ENCODE measurements around the gene AOPEP. TPM values are rescaled to one million over a fixed set of nuclear protein-coding genes. Genes with fewer than 3 reads are reported as not detected.

Gene AOPEP
- total and polyA plus RNA-seq, 2 donors (not counting 1 experiment from before 2014, with no cell fraction given) = 66.1 to 94.1 TPM

DNA sequence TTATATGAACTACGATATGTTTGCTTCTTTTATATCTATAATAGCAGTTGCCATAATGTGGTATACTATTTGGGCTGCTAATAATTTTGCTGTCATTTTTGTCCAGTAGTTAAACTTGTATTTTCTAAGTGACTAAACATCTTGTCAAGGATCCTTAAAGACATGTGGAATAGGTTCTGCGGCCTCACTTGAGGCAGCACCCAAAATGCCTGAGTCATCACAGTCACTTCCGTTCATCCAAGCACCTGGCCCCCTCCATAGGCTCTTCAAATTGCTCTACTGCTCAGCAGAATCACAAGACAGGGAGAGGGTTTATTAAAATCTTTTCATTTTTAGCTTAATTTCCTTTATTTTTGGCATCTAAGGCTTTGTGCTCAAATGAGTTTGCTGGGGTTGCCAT lies 259.1 kb downstream of the AOPEP start:
- Histone ChIP-seq H3K4me1 (ENCODE audit: control insufficient read depth, extremely low read depth, insufficient read depth, low read length) (no peaks in the 10 kb centered on the region), H2AFZ (ENCODE audit: low read length) (no peak overlapping the region), H3K4me3 (replicated peaks in 1 of 4; ENCODE audit: control extremely low read depth in 1 of 4, insufficient read depth in 1 of 4, low read depth in 3 of 4, low read length in 4 of 4) (no peak overlapping the region), H3K27ac (ENCODE audit: insufficient read depth, low read length) (no peak overlapping the region), H3K79me2 (ENCODE audit: control insufficient read depth, insufficient read depth, low read length) (no peaks in the 10 kb centered on the region), H4K20me1 (ENCODE audit: control insufficient read depth, extremely low read depth, insufficient read depth, low read length) (no peaks in the 10 kb centered on the region), H3K9me3 (ENCODE audit: control insufficient read depth, insufficient read depth, low read depth, low read length) (no peaks in the 10 kb centered on the region), H3K9ac (ENCODE audit: insufficient read depth, low read length) (no peak overlapping the region), H3K27me3 (ENCODE audit: control insufficient read depth, insufficient read depth, low read length) (no peaks in the 10 kb centered on the region), H3K36me3 (ENCODE audit: control insufficient read depth, insufficient read depth, low read length) (no peaks in the 10 kb centered on the region), H3K4me2 (ENCODE audit: extremely low read depth, insufficient read depth, low read length) (no peak overlapping the region)
- TF ChIP-seq EZH2 (IDR thresholded peaks at IDR 0.05; ENCODE audit: low read length, missing control alignments) = no peak
- TF ChIP-seq, protein P1, sequence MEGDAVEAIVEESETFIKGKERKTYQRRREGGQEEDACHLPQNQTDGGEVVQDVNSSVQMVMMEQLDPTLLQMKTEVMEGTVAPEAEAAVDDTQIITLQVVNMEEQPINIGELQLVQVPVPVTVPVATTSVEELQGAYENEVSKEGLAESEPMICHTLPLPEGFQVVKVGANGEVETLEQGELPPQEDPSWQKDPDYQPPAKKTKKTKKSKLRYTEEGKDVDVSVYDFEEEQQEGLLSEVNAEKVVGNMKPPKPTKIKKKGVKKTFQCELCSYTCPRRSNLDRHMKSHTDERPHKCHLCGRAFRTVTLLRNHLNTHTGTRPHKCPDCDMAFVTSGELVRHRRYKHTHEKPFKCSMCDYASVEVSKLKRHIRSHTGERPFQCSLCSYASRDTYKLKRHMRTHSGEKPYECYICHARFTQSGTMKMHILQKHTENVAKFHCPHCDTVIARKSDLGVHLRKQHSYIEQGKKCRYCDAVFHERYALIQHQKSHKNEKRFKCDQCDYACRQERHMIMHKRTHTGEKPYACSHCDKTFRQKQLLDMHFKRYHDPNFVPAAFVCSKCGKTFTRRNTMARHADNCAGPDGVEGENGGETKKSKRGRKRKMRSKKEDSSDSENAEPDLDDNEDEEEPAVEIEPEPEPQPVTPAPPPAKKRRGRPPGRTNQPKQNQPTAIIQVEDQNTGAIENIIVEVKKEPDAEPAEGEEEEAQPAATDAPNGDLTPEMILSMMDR (conservative IDR thresholded peaks at IDR 0.05 in 1 of 2, IDR thresholded peaks at IDR 0.05 in 1 of 2; ENCODE audit: low read depth in 1 of 2, low read length in 2 of 2) = no peak
- DNase-seq (ENCODE audit: low read depth in 2 of 2) = peak in 1 of 2 donors; percentile 44

DNA sequence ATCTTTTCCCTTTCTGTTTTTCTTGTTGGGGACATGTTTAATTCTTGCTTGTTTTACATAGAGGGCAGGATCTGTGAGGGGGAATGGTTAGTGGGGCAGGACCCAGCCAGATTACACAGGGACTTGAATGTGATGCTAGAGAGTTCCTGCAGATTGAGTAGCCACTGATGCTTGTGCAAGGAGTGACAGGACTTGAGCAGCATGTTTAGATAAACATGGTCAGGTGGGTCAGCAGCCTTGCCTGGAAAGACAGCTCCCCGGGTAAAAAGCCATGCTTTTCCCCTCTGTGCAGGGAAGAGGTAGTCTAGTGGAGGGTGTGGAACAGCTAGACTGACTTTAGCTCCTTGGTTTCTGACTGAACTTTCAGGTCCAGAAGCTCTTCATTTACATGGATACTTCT lies 261.2 kb downstream of the AOPEP start:
- Histone ChIP-seq H3K4me2 (ENCODE audit: extremely low read depth, insufficient read depth, low read length) (no peak overlapping the region), H3K9me3 (ENCODE audit: control insufficient read depth, insufficient read depth, low read depth, low read length) (no peaks in the 10 kb centered on the region), H3K36me3 (ENCODE audit: control insufficient read depth, insufficient read depth, low read length) (no peaks in the 10 kb centered on the region), H3K9ac (ENCODE audit: insufficient read depth, low read length) (no peak overlapping the region), H3K4me1 (ENCODE audit: control insufficient read depth, extremely low read depth, insufficient read depth, low read length) (no peaks in the 10 kb centered on the region), H3K79me2 (ENCODE audit: control insufficient read depth, insufficient read depth, low read length) (no peaks in the 10 kb centered on the region), H2AFZ (ENCODE audit: low read length) (no peak overlapping the region), H3K27me3 (ENCODE audit: control insufficient read depth, insufficient read depth, low read length) (no peaks in the 10 kb centered on the region), H4K20me1 (ENCODE audit: control insufficient read depth, extremely low read depth, insufficient read depth, low read length) (no peaks in the 10 kb centered on the region), H3K4me3 (replicated peaks in 1 of 4; ENCODE audit: control extremely low read depth in 1 of 4, insufficient read depth in 1 of 4, low read depth in 3 of 4, low read length in 4 of 4) (no peak overlapping the region), H3K27ac (ENCODE audit: insufficient read depth, low read length) (no peak overlapping the region)
- DNase-seq (ENCODE audit: low read depth in 2 of 2) = no peak
- TF ChIP-seq, protein P1 (conservative IDR thresholded peaks at IDR 0.05 in 1 of 2, IDR thresholded peaks at IDR 0.05 in 1 of 2; ENCODE audit: low read depth in 1 of 2, low read length in 2 of 2) = no peak
- no peak for TF ChIP-seq EZH2 (IDR thresholded peaks at IDR 0.05; ENCODE audit: low read length, missing control alignments)

DNA sequence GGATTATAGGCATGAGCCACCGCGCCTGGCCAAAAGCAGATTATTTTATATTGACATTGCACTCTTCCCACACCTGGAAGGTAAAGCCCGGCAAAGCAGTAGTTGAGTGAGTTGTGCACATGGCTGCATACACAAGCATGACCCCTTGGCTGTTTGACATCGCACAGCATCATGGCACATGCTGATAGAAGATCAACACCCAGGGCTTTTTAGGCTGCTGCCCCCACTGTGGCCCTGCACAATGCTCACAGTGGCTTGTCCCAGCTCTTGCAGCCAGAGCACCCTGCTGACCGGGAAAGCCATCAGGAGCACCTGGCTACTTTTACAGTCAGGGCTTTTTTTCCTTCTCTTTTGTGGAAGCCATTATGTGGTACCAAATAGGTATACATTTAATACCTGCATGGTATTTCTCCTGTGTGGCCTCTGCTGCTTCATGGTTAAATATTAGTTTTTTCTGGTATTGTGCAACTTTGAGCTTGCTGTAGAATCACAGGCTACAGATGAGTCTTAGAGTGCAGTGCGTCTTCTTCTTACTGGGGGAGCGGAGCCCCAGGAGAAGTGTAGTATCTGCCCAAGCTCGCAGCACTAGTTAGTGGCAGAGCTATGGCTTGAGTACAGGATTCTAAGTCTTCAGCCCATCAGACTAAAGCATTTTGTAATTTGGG lies 264.5 kb downstream of the AOPEP start:
- no peak overlapping the region for H2AFZ ChIP-seq (ENCODE audit: low read length)
- H3K27ac ChIP-seq (ENCODE audit: insufficient read depth, low read length) = no peak overlapping the region
- TF ChIP-seq, protein P1 (conservative IDR thresholded peaks at IDR 0.05 in 1 of 2, IDR thresholded peaks at IDR 0.05 in 1 of 2; ENCODE audit: low read depth in 1 of 2, low read length in 2 of 2) = no peak
- no peak for TF ChIP-seq EZH2 (IDR thresholded peaks at IDR 0.05; ENCODE audit: low read length, missing control alignments)
- no peaks in the 10 kb centered on the region for H3K36me3 ChIP-seq (ENCODE audit: control insufficient read depth, insufficient read depth, low read length)
- no peak overlapping the region for H3K9ac ChIP-seq (ENCODE audit: insufficient read depth, low read length)
- no peaks in the 10 kb centered on the region for H4K20me1 ChIP-seq (ENCODE audit: control insufficient read depth, extremely low read depth, insufficient read depth, low read length)
- no peaks in the 10 kb centered on the region for H3K27me3 ChIP-seq (ENCODE audit: control insufficient read depth, insufficient read depth, low read length)
- no peaks in the 10 kb centered on the region for H3K9me3 ChIP-seq (ENCODE audit: control insufficient read depth, insufficient read depth, low read depth, low read length)
- no peak overlapping the region for H3K4me3 ChIP-seq (replicated peaks in 1 of 4; ENCODE audit: control extremely low read depth in 1 of 4, insufficient read depth in 1 of 4, low read depth in 3 of 4, low read length in 4 of 4)
- no peaks in the 10 kb centered on the region for H3K79me2 ChIP-seq (ENCODE audit: control insufficient read depth, insufficient read depth, low read length)
- no peak for DNase-seq (ENCODE audit: low read depth in 2 of 2)
- H3K4me1 ChIP-seq (ENCODE audit: control insufficient read depth, extremely low read depth, insufficient read depth, low read length) = peaks cover 4% of the 10 kb centered on the region
- no peak overlapping the region for H3K4me2 ChIP-seq (ENCODE audit: extremely low read depth, insufficient read depth, low read length)
